Right renal pelvis (tissue), 4 donors: Measurements from ENCODE around the gene FIP1L1. TPM values are rescaled to one million over a fixed set of nuclear protein-coding genes. Genes with fewer than 3 reads are reported as not detected.
A peak's percentile ranks its signal among the peaks of the same experiment; 100 is the strongest.
"Not testable (repeated sequence)": the region's sequence is repeated elsewhere in the genome, so short reads cannot be mapped to it uniquely, and the experiment has no call there.

Experiments
- DNase-seq, 4 donors: peaks; one replicate each; pipeline ENCODE4 v3.0.0-alpha.2; 2013; ENCODE audit warnings: low read depth in 4 of 4, low spot score in 3 of 4, missing footprints in 1 of 4
- polyA plus RNA-seq, 4 donors: library from polyadenylated mRNA; unstranded; fragments of 120-200 nt; gene quantifications; one replicate each; pipeline ENCODE4 v1.2.1, GENCODE V29; 2013; ENCODE audit not compliant: insufficient read length in 4 of 4

The FIP1L1 gene
- polyA plus RNA-seq, 4 donors: 83.2 to 108 (median 106) TPM

GRCh38 chr4:53374777-53375258 is 2.6 kb upstream of the FIP1L1 start:
- no peak for DNase-seq

- DNase-seq: no peak
Observed at GRCh38 chr4:53376900-53377299, 541 bp upstream of the FIP1L1 start.

- no peak for DNase-seq
Observed at GRCh38 chr4:53378171-53378482, 686 bp downstream of the FIP1L1 start.

GRCh38 chr4:53380221-53380620 is 2.8 kb downstream of the FIP1L1 start:
- no peak for DNase-seq

- not testable (repeated sequence) for DNase-seq
Observed at GRCh38 chr4:53409479-53409878, 32.0 kb downstream of the FIP1L1 start.

GRCh38 chr4:53419208-53419607 is 41.8 kb downstream of the FIP1L1 start:
- no peak for DNase-seq

GRCh38 chr4:53421791-53422190 is 44.4 kb downstream of the FIP1L1 start:
- no peak for DNase-seq

GRCh38 chr4:53422367-53422766 is 44.9 kb downstream of the FIP1L1 start:
- DNase-seq: no peak

GRCh38 chr4:53424280-53424679 is 46.8 kb downstream of the FIP1L1 start:
- DNase-seq: no peak

GRCh38 chr4:53427366-53427765 is 49.9 kb downstream of the FIP1L1 start:
- DNase-seq: no peak

GRCh38 chr4:53431052-53431451 is 53.6 kb downstream of the FIP1L1 start:
- no peak for DNase-seq

DNA sequence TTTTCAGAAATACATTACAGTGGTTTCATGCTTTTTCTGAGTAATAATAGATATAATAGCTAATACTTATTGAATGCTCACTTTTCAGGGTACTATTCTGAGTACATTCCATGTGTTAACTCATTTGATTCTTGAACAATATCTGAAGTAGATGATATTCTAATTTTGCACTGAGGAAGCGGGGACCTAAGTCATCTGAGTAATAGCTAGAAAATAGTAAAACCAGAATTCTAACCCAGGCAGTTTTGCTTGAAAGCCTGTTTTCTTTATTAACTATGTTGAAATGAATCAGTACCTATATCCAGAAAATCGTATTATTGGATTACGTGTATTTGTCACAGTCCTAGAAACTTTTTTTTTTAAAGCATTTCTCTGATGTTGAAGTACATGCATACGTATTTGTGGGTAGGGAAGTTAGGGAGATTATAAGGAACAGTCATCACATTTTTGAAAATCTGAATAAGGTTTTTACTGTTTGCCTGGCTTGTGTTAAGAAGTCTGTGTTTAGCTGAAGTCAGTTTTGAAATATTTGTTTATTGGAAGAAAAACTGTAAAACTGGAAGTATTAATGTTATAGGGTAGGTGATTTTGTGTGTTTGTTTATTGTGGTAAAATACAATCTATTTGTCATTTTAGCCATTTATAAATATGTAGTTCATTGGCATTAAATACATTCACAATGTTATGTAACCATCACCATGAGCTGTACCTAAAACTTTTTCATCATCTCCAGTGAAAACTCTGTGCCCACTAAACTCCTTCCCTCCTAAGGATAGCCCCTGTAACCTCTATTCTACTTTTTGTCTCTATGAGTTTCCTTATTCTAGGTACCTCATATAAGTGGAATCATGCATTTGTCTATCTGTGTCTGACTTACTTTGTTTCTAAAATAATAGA is 55.3 kb downstream of the FIP1L1 start:
- no peak for DNase-seq

DNA sequence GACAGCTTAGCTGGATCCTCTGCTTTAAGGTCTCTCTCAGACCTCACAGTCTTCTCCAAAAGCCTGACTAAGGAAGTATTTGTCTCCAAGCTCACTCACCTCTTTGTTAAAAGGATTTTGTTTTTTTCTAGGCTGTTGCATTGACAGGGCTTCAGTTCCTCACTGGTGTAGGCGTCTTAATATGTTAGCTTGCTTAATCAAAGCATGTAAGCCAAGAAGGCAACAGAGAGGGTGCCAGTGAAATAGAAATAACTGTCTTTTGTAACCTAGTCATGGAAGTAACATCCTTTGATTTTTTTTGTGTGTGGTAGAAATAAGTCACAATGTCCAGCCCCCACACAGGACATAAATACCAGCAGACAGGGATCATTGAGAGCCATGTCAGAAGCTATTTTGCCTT is 58.8 kb downstream of the FIP1L1 start:
- no peak for DNase-seq

DNA sequence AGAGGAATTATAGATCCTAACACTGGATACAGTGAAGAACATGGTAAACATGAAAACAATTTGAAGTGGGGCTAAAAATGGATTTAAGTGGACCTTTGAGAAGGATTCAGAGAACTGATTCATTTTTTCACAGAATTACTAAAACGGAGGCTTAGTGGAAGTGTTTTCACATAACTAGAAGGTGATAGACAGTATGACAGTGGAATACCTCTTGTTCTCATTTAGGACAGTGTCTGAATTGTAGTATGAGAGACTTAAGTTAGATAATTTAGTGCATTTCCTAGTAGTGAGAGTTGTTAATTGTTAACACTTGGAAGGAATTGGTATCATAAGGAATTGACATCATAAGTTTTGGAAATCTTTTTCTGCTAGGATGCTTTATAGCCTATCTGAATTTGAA is 64.1 kb downstream of the FIP1L1 start:
- no peak for DNase-seq

GRCh38 chr4:53444954-53445353 is 67.5 kb downstream of the FIP1L1 start:
- DNase-seq: no peak

DNA sequence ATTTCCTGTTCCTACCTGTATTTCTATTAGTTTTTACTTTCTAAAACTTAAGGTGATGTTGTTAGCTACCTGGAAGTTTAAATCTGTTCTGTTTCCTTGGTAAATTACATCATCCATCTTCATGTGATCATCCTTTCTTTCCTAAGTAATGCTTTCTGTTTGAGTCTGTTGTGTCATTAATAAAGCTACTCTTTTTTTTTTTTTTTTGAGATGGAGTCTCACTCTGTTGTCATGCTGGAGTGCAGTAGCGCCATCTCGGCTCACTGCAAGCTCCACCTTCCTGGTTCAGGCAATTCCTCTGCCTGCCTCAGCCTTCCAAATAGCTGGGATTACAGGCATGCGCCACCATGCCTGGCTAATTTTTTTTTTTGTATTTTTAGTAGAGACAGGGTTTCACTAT is 73.3 kb downstream of the FIP1L1 start:
- DNase-seq: no peak

DNA sequence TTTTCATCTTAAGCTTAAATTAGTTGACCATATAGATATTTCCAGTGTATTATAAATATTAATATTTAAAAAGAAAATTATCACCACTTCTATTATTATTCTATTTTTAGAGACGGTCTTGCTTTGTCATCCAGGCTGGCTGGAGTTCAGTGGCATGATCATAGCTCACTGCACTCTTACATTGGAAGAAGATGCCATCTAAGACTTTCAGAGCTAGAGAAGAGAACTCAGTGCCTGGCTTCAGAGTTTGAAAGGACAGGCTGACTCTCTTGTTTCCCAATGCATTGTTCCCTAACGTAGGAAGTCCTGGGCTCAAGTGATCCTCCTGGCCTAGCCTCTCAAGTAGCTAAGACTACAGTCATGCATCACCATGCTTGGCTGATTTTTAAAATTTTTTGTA is 75.9 kb downstream of the FIP1L1 start:
- no peak for DNase-seq

GRCh38 chr4:53455766-53456165 is 78.3 kb downstream of the FIP1L1 start:
- peak in 1 of 4 donors; percentile 3 for DNase-seq

DNA sequence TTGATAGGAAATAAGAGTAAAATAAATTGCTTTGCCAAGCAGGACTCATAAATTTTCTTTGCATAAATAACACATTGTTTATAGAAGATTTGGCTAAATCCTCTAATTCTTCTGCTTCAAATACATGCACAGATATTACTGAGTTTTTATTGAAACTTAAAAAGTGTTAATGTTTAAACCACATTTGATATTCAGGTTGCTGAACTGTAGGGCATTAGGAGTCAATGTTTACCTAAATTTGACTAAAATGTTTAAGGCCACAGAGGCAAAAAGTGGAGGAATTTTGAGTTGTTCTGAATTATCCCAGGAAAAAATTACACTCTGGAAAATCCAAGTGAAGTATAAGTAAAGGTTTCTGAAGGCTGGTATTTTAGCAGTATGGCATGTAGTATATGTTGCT is 78.7 kb downstream of the FIP1L1 start:
- DNase-seq: no peak

DNA sequence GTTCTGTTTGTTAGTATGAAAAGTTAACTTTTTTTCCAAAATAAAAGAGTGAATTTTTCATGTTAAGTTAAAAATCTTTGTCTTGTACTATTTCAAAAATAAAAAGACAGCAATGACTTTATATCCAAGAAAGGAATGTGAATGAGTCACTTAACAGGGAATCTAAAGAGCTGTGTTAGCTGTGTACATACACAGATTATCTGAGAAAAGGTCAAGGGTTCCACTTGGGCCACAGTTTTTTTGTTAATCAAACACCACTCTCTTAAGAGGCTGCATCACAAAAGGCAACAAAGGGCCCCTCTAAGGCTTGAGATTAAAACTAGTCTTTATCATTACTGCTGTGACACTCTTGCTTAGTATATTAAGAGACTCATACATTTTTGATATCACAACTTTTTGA is 82.1 kb downstream of the FIP1L1 start:
- DNase-seq: no peak

- DNase-seq: no peak
Observed at GRCh38 chr4:53461244-53461643, 83.8 kb downstream of the FIP1L1 start.

GRCh38 chr4:53463340-53463739 is 85.9 kb downstream of the FIP1L1 start:
- DNase-seq: no peak

DNA sequence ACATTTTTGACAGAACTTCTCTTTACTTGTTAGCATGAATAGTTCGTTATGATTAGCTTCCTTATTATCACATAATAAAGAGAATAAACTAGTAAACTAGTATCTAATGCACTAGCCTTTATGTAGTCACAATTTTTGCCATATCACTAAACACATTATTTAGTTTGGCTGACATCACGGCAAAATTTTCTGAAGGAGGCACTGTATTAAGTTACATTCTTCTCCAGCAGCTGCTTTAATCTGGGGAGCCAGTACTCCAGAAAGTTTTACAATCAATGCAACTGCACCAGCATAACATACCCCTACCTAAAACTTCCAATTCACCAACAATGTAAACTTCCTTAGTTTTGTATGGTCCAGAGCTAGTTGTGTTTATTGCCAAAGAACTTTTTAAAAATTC is 87.8 kb downstream of the FIP1L1 start:
- DNase-seq: no peak
